Muscle of leg (tissue), 11 donors: ENCODE data around the gene SPTBN1. TPM values are rescaled to one million over a fixed set of nuclear protein-coding genes. Genes with fewer than 3 reads are reported as not detected.

ENCODE experiments used
- DNase-seq: peaks from one replicate; pipeline ENCODE4 v3.0.0; 2013
- H3K27ac ChIP-seq: one replicate; pipeline ENCODE4 v1.5.1; 2013; ENCODE audit warnings: mild to moderate bottlenecking, low read length, control low read depth
- H3K27me3 ChIP-seq: one replicate; pipeline ENCODE4 v1.6.1; 2013; ENCODE audit warnings: low read length; ENCODE audit not compliant: control insufficient read depth, insufficient read depth
- H3K36me3 ChIP-seq: one replicate; pipeline ENCODE4 v1.6.1; 2013; ENCODE audit warnings: low read length; ENCODE audit not compliant: control insufficient read depth, insufficient read depth
- H3K4me1 ChIP-seq: one replicate; pipeline ENCODE4 v1.6.1; 2013; ENCODE audit warnings: low read length; ENCODE audit not compliant: control insufficient read depth, insufficient read depth
- H3K4me3 ChIP-seq: one replicate; pipeline ENCODE4 v1.5.1; 2013; ENCODE audit warnings: low read length, control low read depth
- H3K9me3 ChIP-seq: replicated peaks from 2 replicates; pipeline ENCODE4 v1.6.1; 2013; ENCODE audit warnings: low read depth, low read length; ENCODE audit not compliant: control insufficient read depth
- whole genome bisulfite sequencing: methylation state at CpG from one replicate; pipeline ENCODE4 v1.1.5; 2013; ENCODE audit warnings: missing lambda C conversion rate; ENCODE audit not compliant: insufficient coverage; 5-methylcytosine and 5-hydroxymethylcytosine counted together
- polyA plus RNA-seq, 8 donors: library from polyadenylated mRNA; unstranded; fragments of 120-200 nt; gene quantifications; one replicate each; pipeline versions ENCODE4 v1.2.1 to v1.2.3, GENCODE V29; 2013; ENCODE audit warnings: inconsistent platforms in 1 of 8, low replicate concordance in 1 of 8; ENCODE audit not compliant: insufficient read length in 8 of 8, insufficient read depth in 1 of 8
- total RNA-seq: library from RNA; stranded (reverse); fragments of 120-200 nt; gene quantifications from one replicate; pipeline ENCODE4 v1.2.4, GENCODE V29; 2013

Gene SPTBN1
- total and polyA plus RNA-seq, 9 donors = 228 to 333 (median 273) TPM

DNA sequence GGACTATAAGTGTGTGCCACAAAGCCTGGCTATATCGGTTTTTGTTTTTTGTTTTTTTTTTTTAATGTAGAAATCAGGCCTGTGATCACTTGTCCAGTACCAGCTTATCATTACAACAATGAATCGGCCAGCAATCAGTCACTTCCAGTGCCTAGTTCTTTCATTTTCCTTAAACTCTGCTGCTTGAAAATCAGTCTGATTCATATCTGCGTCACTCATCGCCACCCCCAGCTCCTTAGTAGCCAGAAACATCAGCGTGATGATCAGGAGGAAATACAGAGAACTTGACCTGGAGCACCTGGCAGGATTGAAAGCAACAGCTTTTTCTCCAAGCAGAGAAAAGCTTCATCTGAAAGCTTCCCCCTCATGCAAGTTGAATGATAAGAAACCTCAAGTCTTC lies 75.4 kb downstream of the SPTBN1 start:
- no peak overlapping the region for H3K4me3 ChIP-seq
- no peaks in the 10 kb centered on the region for H3K4me1 ChIP-seq
- no peak for DNase-seq
- peaks cover 56% of the 10 kb centered on the region for H3K36me3 ChIP-seq
- WGBS = 71% methylated on average over 4 of the region's 5 CpGs
- H3K27ac ChIP-seq = no peak overlapping the region
- H3K9me3 ChIP-seq = no peaks in the 10 kb centered on the region
- H3K27me3 ChIP-seq = no peaks in the 10 kb centered on the region

DNA sequence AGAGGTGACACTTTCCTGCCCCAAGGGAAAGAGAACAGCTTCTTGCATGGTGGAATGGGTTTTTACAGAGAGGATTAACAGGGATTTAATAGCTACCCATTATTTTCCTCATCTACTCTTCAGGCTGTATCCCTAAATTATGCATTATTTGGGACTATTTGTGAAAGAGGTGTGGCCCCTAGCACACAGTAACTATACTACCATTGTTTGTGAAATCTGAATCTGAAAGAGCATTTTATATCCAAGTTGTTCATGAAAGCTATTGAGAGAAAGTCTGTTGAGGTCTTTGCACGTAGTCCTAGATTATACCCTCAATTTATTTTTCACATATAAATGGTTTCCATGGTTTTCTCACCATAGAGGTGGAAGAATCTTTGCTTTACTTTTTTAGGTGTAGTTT lies 78.1 kb downstream of the SPTBN1 start:
- H3K27ac ChIP-seq = no peak overlapping the region

DNA sequence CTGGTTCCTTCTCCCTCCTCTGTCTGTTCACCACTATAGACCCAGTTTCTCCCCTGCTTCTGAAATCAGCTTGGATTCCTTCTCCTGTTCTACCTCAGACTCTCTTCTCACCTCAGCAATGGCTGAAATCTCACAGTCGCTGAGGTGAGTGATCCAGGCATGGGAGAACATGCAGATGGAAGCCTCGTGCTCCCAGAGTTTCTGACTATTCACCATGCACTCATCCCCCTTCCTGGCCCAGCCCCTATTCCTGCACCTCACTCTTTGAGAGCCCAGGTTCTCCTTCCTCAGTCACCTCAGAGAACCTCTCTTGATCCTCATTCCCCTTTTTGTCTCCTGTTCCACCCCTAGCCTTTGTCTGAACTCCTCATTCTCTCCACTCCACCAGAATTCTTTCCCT lies 78.5 kb downstream of the SPTBN1 start:
- Histone ChIP-seq H3K27ac (no peak overlapping the region), H3K9me3 (no peaks in the 10 kb centered on the region), H3K36me3 (peaks cover 48% of the 10 kb centered on the region), H3K27me3 (no peaks in the 10 kb centered on the region), H3K4me3 (no peak overlapping the region), H3K4me1 (no peaks in the 10 kb centered on the region)
- 86% methylated on average over 2 of the region's 2 CpGs for WGBS
- no peak for DNase-seq

More for the DNA sequence above, 78.1 kb downstream of the SPTBN1 start:
- no peak for DNase-seq
- Histone ChIP-seq H3K4me1 (no peaks in the 10 kb centered on the region), H3K4me3 (no peak overlapping the region), H3K27me3 (no peaks in the 10 kb centered on the region), H3K36me3 (peaks cover 51% of the 10 kb centered on the region), H3K9me3 (no peaks in the 10 kb centered on the region)
- no CpG with 5 or more reads among the region's 1 CpG for WGBS

GRCh38 chr2:54535599-54536195 lies 79.6 kb downstream of the SPTBN1 start:
- no peak overlapping the region for H3K27ac ChIP-seq
- DNase-seq = no peak
- H3K36me3 ChIP-seq = peaks cover 52% of the 10 kb centered on the region
- no peaks in the 10 kb centered on the region for H3K4me1 ChIP-seq
- 96% methylated on average over 3 of the region's 4 CpGs for WGBS
- no peak overlapping the region for H3K4me3 ChIP-seq
- H3K9me3 ChIP-seq = no peaks in the 10 kb centered on the region
- no peaks in the 10 kb centered on the region for H3K27me3 ChIP-seq

DNA sequence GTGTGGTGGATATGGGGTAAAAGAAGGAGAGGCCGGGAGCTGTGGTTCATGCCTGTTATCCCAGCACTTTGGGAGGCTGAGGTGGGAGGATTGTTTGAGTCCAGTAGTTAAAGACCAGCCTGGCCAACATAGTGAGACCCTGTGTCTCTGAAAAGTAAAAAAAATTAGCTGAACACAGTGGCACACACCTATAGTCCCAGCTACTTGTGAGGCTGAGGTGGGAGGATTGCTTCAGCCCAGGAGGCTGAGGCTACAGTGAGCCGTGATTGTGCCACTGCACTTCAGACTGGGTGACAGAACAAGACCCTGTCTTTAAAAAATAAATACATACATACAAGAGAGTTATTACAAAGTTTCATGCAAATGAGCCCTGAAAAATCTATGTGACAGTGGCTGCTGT lies 80.6 kb downstream of the SPTBN1 start:
- Histone ChIP-seq H3K9me3 (no peaks in the 10 kb centered on the region), H3K36me3 (peaks cover 46% of the 10 kb centered on the region), H3K27ac (no peak overlapping the region), H3K4me3 (no peak overlapping the region), H3K4me1 (no peaks in the 10 kb centered on the region), H3K27me3 (no peaks in the 10 kb centered on the region)
- 100% methylated on average over 1 of the region's 2 CpGs for WGBS
- no peak for DNase-seq

DNA sequence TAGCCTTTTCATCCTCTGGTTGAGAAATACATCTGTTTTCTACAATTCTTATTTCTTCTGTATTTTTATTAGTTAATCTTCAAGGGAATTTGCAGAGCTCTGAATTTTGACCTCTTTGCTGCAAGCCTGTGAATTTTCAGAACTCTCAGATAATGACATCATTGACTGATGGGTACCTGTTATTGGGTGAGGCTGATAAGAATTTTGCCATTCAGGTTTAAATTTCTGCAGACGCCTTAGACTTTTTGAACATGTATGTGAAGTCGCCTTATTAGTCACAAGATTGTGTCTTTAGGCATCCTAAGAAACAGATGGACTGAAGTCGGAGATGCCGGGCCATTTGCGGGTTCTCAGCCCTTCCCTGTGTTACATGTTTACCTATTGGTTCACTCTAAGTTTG lies 82.4 kb downstream of the SPTBN1 start:
- WGBS = 96% methylated on average over 5 of the region's 5 CpGs
- Histone ChIP-seq H3K4me1 (no peaks in the 10 kb centered on the region), H3K36me3 (peaks cover 43% of the 10 kb centered on the region), H3K9me3 (no peaks in the 10 kb centered on the region), H3K27ac (no peak overlapping the region), H3K27me3 (no peaks in the 10 kb centered on the region), H3K4me3 (no peak overlapping the region)
- DNase-seq = no peak

DNA sequence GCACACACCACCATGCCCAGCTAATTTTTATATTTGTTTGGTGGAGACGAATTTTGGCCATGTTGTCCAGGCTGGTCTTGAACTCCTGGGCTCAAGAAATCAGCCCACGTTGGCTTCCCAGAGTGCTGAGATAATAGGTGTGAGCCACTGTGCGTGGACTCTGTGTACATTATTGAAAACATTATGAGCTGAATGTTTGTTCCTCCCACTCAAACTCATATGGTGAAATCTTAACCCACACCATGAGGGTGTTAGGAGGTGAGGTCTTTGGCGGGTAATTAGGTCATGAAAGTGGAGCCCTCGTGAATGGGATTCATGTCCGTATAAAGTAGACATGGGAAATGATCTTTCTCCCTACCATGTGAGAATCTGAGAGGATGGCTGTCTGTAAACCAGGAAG lies 83.6 kb downstream of the SPTBN1 start:
- no peak for DNase-seq
- no peak overlapping the region for H3K27ac ChIP-seq
- H3K27me3 ChIP-seq = no peaks in the 10 kb centered on the region
- H3K4me1 ChIP-seq = no peaks in the 10 kb centered on the region
- WGBS = no CpG with 5 or more reads among the region's 6 CpGs
- H3K4me3 ChIP-seq = no peak overlapping the region
- H3K9me3 ChIP-seq = no peaks in the 10 kb centered on the region
- peaks cover 35% of the 10 kb centered on the region for H3K36me3 ChIP-seq

DNA sequence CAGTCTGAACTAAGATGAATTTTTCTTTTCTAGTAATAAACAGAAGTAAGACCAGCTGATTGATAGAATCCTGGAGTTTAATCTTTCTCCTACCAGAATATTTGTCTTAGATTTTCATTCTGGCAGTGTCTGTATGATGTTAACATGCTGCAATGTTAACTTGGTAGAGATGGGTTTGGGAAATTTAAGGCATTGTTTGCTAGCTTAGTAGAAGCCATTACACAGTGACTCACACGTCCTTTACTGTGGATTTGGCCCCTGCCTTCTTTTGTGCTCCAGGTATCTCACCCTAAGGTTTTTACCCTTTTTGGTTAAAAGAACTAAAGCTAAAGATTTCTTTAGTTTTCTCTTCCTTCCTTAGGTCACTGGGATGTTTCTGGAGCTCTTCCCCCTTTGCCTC lies 84.1 kb downstream of the SPTBN1 start:
- Histone ChIP-seq H3K4me1 (no peaks in the 10 kb centered on the region), H3K4me3 (no peak overlapping the region), H3K36me3 (peaks cover 32% of the 10 kb centered on the region), H3K9me3 (no peaks in the 10 kb centered on the region), H3K27me3 (no peaks in the 10 kb centered on the region), H3K27ac (no peak overlapping the region)
- no peak for DNase-seq
- WGBS = no CpG with 5 or more reads among the region's 1 CpG

DNA sequence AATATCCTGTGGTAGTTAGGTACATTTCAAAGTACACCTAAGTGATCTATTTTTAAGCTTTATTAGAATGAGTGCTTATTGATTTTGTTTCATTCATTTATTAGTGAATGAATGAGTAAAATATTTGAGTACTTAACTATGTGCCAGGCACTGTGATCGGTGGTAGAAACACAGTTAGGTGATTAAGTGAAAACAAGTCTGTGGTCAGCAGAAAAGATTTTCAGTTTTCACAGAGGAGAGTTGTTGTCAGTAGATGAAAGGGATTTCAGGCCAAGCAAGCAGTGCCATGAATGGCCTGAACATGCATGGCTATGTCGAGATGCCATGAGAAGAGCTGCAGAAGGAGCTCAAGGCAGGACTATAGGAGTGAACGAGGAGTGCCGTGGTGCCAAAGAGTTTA lies 85.9 kb downstream of the SPTBN1 start:
- no peak for DNase-seq
- Histone ChIP-seq H3K4me1 (no peaks in the 10 kb centered on the region), H3K27ac (no peak overlapping the region), H3K4me3 (no peak overlapping the region), H3K36me3 (peaks cover 24% of the 10 kb centered on the region), H3K9me3 (no peaks in the 10 kb centered on the region), H3K27me3 (no peaks in the 10 kb centered on the region)
- 7% methylated on average over 1 of the region's 4 CpGs for WGBS

- Histone ChIP-seq H3K4me3 (no peak overlapping the region), H3K36me3 (peaks cover 22% of the 10 kb centered on the region), H3K9me3 (no peaks in the 10 kb centered on the region), H3K4me1 (no peaks in the 10 kb centered on the region), H3K27me3 (no peaks in the 10 kb centered on the region), H3K27ac (no peak overlapping the region)
- WGBS = 57% methylated on average over 1 of the region's 3 CpGs
- DNase-seq = no peak
Measured at GRCh38 chr2:54543733-54544396, 87.7 kb downstream of the SPTBN1 start.
